ENCODE measurements around the gene IFIT2. TPM values are rescaled to one million over a fixed set of nuclear protein-coding genes. Genes with fewer than 3 reads are reported as not detected.

The IFIT2 gene
- total and polyA plus RNA-seq, 2 experiments from 2014 or later, result 2.9 to 4.6 TPM

DNA sequence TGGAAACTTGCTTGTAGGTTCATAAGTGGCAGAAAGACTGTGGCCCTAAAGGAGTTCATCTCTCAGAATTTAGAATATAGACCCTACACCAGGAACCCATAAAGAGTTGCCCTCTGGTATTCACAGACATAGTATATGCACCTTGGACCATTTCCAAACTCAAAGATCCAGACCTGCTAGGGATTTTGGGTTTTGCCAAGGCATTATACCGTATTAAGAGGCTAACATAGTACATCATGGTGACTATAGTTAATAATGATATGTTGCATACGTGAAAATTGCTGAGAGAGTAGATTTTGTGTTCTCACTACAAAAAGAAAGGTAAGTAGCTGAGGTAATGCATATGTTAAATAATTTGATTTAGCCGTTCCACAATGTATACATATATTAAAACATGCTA lies 39.8 kb downstream of the IFIT2 start:
- no peak overlapping the region for H3K4me2 ChIP-seq
- no peak for DNase-seq (ENCODE audit: low spot score)
- H3K9me2 ChIP-seq (replicated peaks; ENCODE audit: insufficient read depth), result no peaks in the 10 kb centered on the region
- no peaks in the 10 kb centered on the region for H3K36me3 ChIP-seq (replicated peaks; ENCODE audit: insufficient read depth, low read depth)
- H3K27ac ChIP-seq, result peak overlapping the region; percentile 71
- 90% methylated on average over 3 of the region's 3 CpGs for WGBS (ENCODE audit: low lambda C conversion rate, missing lambda C conversion rate)
- no peaks in the 10 kb centered on the region for H3K9me3 ChIP-seq (ENCODE audit: low read depth)
- no peak overlapping the region for H3K4me3 ChIP-seq
- TF ChIP-seq, protein P1, sequence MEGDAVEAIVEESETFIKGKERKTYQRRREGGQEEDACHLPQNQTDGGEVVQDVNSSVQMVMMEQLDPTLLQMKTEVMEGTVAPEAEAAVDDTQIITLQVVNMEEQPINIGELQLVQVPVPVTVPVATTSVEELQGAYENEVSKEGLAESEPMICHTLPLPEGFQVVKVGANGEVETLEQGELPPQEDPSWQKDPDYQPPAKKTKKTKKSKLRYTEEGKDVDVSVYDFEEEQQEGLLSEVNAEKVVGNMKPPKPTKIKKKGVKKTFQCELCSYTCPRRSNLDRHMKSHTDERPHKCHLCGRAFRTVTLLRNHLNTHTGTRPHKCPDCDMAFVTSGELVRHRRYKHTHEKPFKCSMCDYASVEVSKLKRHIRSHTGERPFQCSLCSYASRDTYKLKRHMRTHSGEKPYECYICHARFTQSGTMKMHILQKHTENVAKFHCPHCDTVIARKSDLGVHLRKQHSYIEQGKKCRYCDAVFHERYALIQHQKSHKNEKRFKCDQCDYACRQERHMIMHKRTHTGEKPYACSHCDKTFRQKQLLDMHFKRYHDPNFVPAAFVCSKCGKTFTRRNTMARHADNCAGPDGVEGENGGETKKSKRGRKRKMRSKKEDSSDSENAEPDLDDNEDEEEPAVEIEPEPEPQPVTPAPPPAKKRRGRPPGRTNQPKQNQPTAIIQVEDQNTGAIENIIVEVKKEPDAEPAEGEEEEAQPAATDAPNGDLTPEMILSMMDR (IDR thresholded peaks at IDR 0.05; ENCODE audit: poor library complexity), result no peak
- TF ChIP-seq EZH2 (IDR thresholded peaks at IDR 0.05; ENCODE audit: borderline replicate concordance), result no peak
- no peak overlapping the region for H2AFZ ChIP-seq
- peaks cover 8% of the 10 kb centered on the region for H3K4me1 ChIP-seq (ENCODE audit: insufficient read depth)
- H3K79me2 ChIP-seq, result peaks cover 3% of the 10 kb centered on the region
- no peaks in the 10 kb centered on the region for H4K20me1 ChIP-seq (ENCODE audit: insufficient read depth, poor library complexity, severe bottlenecking)
- H3K27me3 ChIP-seq, result no peaks in the 10 kb centered on the region

DNA sequence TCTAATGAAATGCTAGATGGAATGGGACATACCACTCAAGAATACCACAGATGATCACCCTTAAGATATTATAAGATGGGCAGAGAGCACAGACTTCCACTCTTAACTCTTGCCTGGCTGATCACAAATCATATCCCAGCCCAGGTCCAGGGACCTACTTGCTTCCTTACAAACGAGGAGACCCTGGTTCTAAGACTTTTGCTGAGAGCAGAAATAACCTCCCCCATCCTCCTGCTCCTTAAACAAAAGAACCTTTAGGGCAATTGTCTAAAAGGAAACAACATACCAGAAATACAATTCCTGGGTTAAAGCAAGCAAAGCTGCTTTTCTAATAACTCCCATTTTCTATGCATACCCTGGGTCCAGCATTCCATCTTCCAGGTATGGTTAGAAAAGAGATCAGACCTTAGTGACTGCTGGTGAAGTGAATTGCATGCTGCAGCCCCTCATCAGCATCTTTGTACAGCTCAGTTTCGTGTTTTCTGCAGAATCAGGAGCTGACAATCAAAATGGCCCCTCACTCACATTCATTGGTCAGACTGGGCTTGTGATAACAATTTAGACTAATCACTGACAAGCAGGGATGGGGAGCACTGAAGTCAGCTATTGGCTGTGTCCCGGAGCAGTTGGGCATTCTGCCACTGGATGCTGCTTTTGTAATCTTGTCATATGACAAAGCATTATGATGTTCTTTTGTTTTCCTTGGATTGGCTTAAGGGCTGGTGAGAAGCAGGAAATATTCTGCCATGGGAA lies 40.5 kb downstream of the IFIT2 start:
- H3K4me3 ChIP-seq, result no peak overlapping the region
- WGBS (ENCODE audit: low lambda C conversion rate, missing lambda C conversion rate), result 84% methylated on average over 3 of the region's 3 CpGs
- H3K4me2 ChIP-seq, result no peak overlapping the region
- H3K27ac ChIP-seq, result no peak overlapping the region
- no peaks in the 10 kb centered on the region for H3K27me3 ChIP-seq
- H2AFZ ChIP-seq, result no peak overlapping the region
- H3K79me2 ChIP-seq, result no peaks in the 10 kb centered on the region
- TF ChIP-seq EZH2 (IDR thresholded peaks at IDR 0.05; ENCODE audit: borderline replicate concordance) (no peak), EZH2phosphoT487 (IDR thresholded peaks at IDR 0.05; ENCODE audit: low read depth, severe bottlenecking, unreplicated experiment) (no peak)
- TF ChIP-seq, protein P1 (IDR thresholded peaks at IDR 0.05; ENCODE audit: poor library complexity), result no peak
- no peaks in the 10 kb centered on the region for H3K36me3 ChIP-seq (replicated peaks; ENCODE audit: insufficient read depth, low read depth)
- H3K9me2 ChIP-seq (replicated peaks; ENCODE audit: insufficient read depth), result no peaks in the 10 kb centered on the region
- no peak for DNase-seq (ENCODE audit: low spot score)
- H4K20me1 ChIP-seq (ENCODE audit: insufficient read depth, poor library complexity, severe bottlenecking), result no peaks in the 10 kb centered on the region
- peaks cover 13% of the 10 kb centered on the region for H3K4me1 ChIP-seq (ENCODE audit: insufficient read depth)
- H3K9me3 ChIP-seq (ENCODE audit: low read depth), result no peaks in the 10 kb centered on the region

DNA sequence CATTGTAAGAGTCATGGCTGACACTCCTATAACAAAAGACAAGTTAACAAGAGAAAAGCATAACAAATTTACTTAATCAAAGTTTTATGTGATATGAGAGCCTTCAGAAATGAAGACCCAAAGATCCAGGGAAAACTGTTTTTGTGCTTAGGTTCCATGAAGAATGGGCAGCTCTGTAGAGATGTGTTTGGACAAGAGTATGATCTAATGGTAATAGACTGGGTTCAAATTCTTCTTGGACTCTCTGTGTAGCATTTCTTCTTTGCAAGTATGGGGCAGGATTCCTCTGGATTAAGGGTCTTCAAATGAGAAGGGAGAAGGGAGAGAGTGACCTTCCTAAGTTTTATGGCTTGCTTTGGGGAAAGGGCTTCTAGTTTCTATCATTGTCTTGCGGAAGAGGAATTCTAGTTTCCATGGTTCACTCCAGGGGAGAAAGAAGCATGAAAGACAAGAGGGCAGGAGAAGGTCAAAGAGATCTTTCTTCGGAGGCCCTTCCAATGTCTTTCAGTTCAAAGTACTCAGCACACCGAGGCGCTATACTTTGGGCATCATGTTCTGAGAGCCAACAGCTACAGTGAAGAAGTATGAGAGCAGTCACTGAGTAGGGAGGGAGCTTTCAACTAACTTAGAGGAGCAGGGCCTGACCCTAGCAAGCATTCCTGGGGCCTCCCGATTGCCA lies 41.4 kb downstream of the IFIT2 start:
- Histone ChIP-seq H3K79me2 (no peaks in the 10 kb centered on the region), H3K9me2 (replicated peaks; ENCODE audit: insufficient read depth) (no peaks in the 10 kb centered on the region), H3K4me3 (no peak overlapping the region), H3K4me2 (no peak overlapping the region), H3K27me3 (no peaks in the 10 kb centered on the region), H3K27ac (no peak overlapping the region), H2AFZ (no peak overlapping the region), H3K9me3 (ENCODE audit: low read depth) (no peaks in the 10 kb centered on the region), H4K20me1 (ENCODE audit: insufficient read depth, poor library complexity, severe bottlenecking) (no peaks in the 10 kb centered on the region), H3K4me1 (ENCODE audit: insufficient read depth) (peaks cover 19% of the 10 kb centered on the region), H3K36me3 (replicated peaks; ENCODE audit: insufficient read depth, low read depth) (no peaks in the 10 kb centered on the region)
- no peak for TF ChIP-seq EZH2phosphoT487 (IDR thresholded peaks at IDR 0.05; ENCODE audit: low read depth, severe bottlenecking, unreplicated experiment)
- no peak for TF ChIP-seq EZH2 (IDR thresholded peaks at IDR 0.05; ENCODE audit: borderline replicate concordance)
- TF ChIP-seq, protein P1 (IDR thresholded peaks at IDR 0.05; ENCODE audit: poor library complexity), result no peak
- WGBS (ENCODE audit: low lambda C conversion rate, missing lambda C conversion rate), result 91% methylated on average over 5 of the region's 5 CpGs
- DNase-seq (ENCODE audit: low spot score), result no peak
